Karpas-422 (cell line): ENCODE results near the gene OSBPL10. TPM values are rescaled to one million over a fixed set of nuclear protein-coding genes. Genes with fewer than 3 reads are reported as not detected.
A peak's percentile ranks its signal among the peaks of the same experiment; 100 is the strongest.

Experiments used
- DNase-seq: peaks from one replicate; pipeline ENCODE4 v3.0.0-alpha.2; 2015
- H2AFZ ChIP-seq: fragments of 200-600 bp; sonication (generic); 2 replicates; pipeline ENCODE4 v1.6.1; 2014; ENCODE audit warnings: antibody characterized with exemption, low read length, mixed read lengths
- H3K27ac ChIP-seq: fragments of 200-600 bp; sonication (generic); 2 replicates; pipeline ENCODE4 v1.5.1; 2014; ENCODE audit warnings: mild to moderate bottlenecking, low read length, moderate library complexity
- H3K27me3 ChIP-seq: fragments of 200-600 bp; sonication (generic); 2 replicates; pipeline ENCODE4 v1.6.1; 2014; ENCODE audit warnings: low read length, mixed read lengths
- H3K36me3 ChIP-seq: fragments of 200-600 bp; sonication (generic); 2 replicates; pipeline ENCODE4 v1.6.1; 2014; ENCODE audit warnings: low read length, mixed read lengths; ENCODE audit not compliant: insufficient read depth
- H3K4me1 ChIP-seq: fragments of 200-600 bp; sonication (generic); 2 replicates; pipeline ENCODE4 v1.6.1; 2014; ENCODE audit warnings: mild to moderate bottlenecking, low read length, mixed read lengths
- H3K4me2 ChIP-seq: fragments of 200-600 bp; sonication (generic); 2 replicates; pipeline ENCODE4 v1.6.1; 2014; ENCODE audit warnings: low read length, low read depth, mild to moderate bottlenecking; ENCODE audit not compliant: poor library complexity, severe bottlenecking
- H3K4me3 ChIP-seq: fragments of 200-600 bp; sonication (generic); 2 replicates; pipeline ENCODE4 v1.5.1; 2014; ENCODE audit warnings: mild to moderate bottlenecking, antibody characterized with exemption, low read length, mixed read lengths
- H3K79me2 ChIP-seq: fragments of 200-600 bp; sonication (generic); 2 replicates; pipeline ENCODE4 v1.6.1; 2014; ENCODE audit warnings: mild to moderate bottlenecking, low read length, mixed read lengths
- H3K9ac ChIP-seq: fragments of 200-600 bp; sonication (generic); 2 replicates; pipeline ENCODE4 v1.6.0; 2014; ENCODE audit warnings: low read length
- H3K9me2 ChIP-seq: fragments of 200-600 bp; sonication (generic), shearing (Covaris generic); replicated peaks from 2 replicates; pipeline ENCODE4 v1.6.0; 2014; ENCODE audit warnings: mild to moderate bottlenecking, low read length, moderate library complexity; ENCODE audit not compliant: insufficient read depth
- H3K9me3 ChIP-seq: fragments of 300-700, 200-600 bp; sonication (generic); 2 replicates; pipeline ENCODE4 v1.6.1; 2014; ENCODE audit warnings: low read length, mixed read lengths
- H4K20me1 ChIP-seq: fragments of 200-600 bp; sonication (generic); 2 replicates; pipeline ENCODE4 v1.6.1; 2014; ENCODE audit warnings: mild to moderate bottlenecking, antibody characterized with exemption, low read length, low read depth; ENCODE audit not compliant: insufficient read depth
- total RNA-seq: library from RNA; depleted of rRNA; stranded (reverse); fragments of >200 nt; shearing (Covaris generic); gene quantifications from 2 replicates; pipeline ENCODE4 v1.2.3, GENCODE V29; 2014; ENCODE audit warnings: low replicate concordance

Gene OSBPL10
- total RNA-seq, 1 experiment from 2014 or later = 87.0 TPM

DNA sequence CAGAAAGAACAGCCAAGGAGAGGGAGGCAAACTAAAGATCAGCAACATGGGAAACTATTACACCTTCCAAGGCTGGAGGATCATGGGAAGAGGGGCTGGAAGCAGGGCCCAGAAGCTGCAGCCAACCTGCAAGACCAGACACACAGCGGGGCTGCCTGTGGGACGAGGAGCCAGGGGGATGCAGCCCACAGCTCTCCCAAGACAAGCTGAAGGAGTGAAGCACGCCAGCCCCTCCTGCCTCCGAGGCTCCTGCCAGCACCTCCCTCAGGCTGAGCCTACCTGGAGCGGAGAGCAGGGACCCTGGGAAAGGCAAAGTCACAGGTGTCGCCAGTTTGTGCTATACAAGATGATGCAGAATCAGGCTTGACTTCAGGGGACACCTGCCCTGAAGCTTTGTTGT, 133.3 kb downstream of the OSBPL10 start:
- Histone ChIP-seq H3K9me3 (no peaks in the 10 kb centered on the region), H2AFZ (no peak overlapping the region), H3K9me2 (no peaks in the 10 kb centered on the region), H3K4me3 (no peak overlapping the region), H4K20me1 (no peaks in the 10 kb centered on the region), H3K27ac (0 out of 2 replicates have a peak overlapping the region, but pooled peaks have one; percentile 6), H3K4me1 (peaks cover 82% of the 10 kb centered on the region), H3K79me2 (peaks cover 98% of the 10 kb centered on the region), H3K27me3 (no peaks in the 10 kb centered on the region), H3K36me3 (peaks cover 35% of the 10 kb centered on the region), H3K4me2 (peak overlapping the region; percentile 8), H3K9ac (no peak overlapping the region)
- no peak for DNase-seq

DNA sequence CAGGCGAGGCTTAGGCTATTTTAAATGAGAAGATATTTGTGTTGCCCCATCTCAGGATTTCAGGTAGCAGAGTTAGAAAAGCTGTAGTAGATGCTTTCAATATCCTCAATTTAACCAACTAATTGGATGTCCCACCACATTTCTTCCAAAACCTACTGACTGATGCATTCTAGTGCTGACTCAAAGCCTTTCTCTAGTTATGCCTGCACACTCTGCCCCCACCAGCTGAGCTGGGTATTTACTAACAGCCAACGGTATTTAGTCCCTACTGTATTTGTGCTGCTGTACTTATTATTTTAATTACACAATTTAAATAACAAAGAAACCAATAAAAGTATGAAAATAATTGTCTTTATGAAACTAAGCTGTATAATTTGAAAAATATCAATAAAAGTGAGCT, 139.5 kb downstream of the OSBPL10 start:
- Histone ChIP-seq H3K79me2 (peaks cover 97% of the 10 kb centered on the region), H3K27me3 (no peaks in the 10 kb centered on the region), H3K4me3 (no peak overlapping the region), H3K4me1 (peaks cover 54% of the 10 kb centered on the region), H3K9me2 (no peaks in the 10 kb centered on the region), H3K36me3 (peaks cover 9% of the 10 kb centered on the region; the same call in 1 of the 2 replicates), H4K20me1 (no peaks in the 10 kb centered on the region), H2AFZ (no peak overlapping the region), H3K9ac (no peak overlapping the region), H3K27ac (no peak overlapping the region), H3K9me3 (no peaks in the 10 kb centered on the region), H3K4me2 (no peak overlapping the region)
- no peak for DNase-seq

GRCh38 chr3:31840252-31840651, 140.8 kb downstream of the OSBPL10 start:
- no peaks in the 10 kb centered on the region for H4K20me1 ChIP-seq
- H3K27ac ChIP-seq = no peak overlapping the region
- no peak overlapping the region for H3K4me2 ChIP-seq
- H3K36me3 ChIP-seq = peaks cover 11% of the 10 kb centered on the region; the same call in 1 of the 2 replicates
- H3K79me2 ChIP-seq = peaks cover 99% of the 10 kb centered on the region
- H3K27me3 ChIP-seq = no peaks in the 10 kb centered on the region
- H2AFZ ChIP-seq = no peak overlapping the region
- H3K4me1 ChIP-seq = peaks cover 53% of the 10 kb centered on the region
- H3K9ac ChIP-seq = no peak overlapping the region
- H3K9me3 ChIP-seq = no peaks in the 10 kb centered on the region
- no peak for DNase-seq
- H3K4me3 ChIP-seq = no peak overlapping the region
- no peaks in the 10 kb centered on the region for H3K9me2 ChIP-seq

GRCh38 chr3:31839144-31839917, 141.7 kb downstream of the OSBPL10 start:
- peaks cover 14% of the 10 kb centered on the region; the same call in 1 of the 2 replicates for H3K36me3 ChIP-seq
- no peaks in the 10 kb centered on the region for H4K20me1 ChIP-seq
- no peak overlapping the region for H3K4me2 ChIP-seq
- no peak for DNase-seq
- peaks cover 99% of the 10 kb centered on the region for H3K79me2 ChIP-seq
- H3K9me2 ChIP-seq = no peaks in the 10 kb centered on the region
- no peak overlapping the region for H3K9ac ChIP-seq
- no peaks in the 10 kb centered on the region for H3K27me3 ChIP-seq
- H3K9me3 ChIP-seq = no peaks in the 10 kb centered on the region
- H3K4me3 ChIP-seq = no peak overlapping the region
- no peak overlapping the region for H2AFZ ChIP-seq
- H3K27ac ChIP-seq = peak overlapping the region; percentile 9; the same call in 1 of the 2 replicates
- H3K4me1 ChIP-seq = peaks cover 59% of the 10 kb centered on the region

- Histone ChIP-seq H3K27ac (peak overlapping the region; percentile 48), H3K9ac (no peak overlapping the region), H3K4me2 (no peak overlapping the region)
These were observed 144.7 kb downstream of the OSBPL10 start for GRCh38 chr3:31836131-31837075.

DNA sequence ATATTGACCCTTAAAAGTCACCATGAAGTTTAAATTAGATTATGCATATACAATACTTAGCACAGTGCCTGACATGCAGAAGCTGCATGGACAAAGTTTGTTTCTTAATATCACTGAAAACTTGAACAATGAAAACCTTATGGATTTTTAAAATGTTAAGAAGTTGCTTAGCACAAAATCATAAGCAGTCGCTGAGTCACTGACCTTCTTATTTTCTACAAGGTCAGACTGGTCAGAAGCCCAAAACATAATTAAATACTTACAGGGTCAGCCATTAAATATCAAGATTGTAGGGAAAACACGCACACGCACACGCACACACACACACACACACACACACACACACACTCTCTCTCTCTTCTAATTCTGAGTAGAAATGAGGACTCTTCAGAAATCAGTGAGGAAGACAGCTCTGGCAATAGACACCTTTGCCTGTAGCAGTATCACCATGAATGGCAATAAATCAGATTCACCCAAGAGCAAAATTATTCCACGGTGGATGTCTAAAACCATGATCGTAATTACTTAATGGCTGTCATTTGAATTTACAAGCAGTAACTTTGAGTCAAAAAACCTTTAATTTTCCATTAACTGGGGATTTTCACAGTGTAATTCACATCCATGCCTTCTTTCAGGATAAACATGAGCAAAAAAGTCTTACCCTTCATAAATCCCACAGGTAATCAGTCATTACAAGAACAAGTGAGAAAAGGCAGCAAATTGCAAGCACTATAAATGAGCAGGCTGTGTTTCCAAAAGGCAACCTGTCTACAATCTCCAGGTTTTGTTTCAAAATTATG, 147.5 kb downstream of the OSBPL10 start:
- Histone ChIP-seq H3K27ac (peak overlapping the region; percentile 46; the same call in 1 of the 2 replicates), H3K36me3 (peaks cover 30% of the 10 kb centered on the region), H3K4me2 (no peak overlapping the region), H3K4me1 (peaks cover 54% of the 10 kb centered on the region), H3K4me3 (no peak overlapping the region), H2AFZ (no peak overlapping the region), H3K9me3 (no peaks in the 10 kb centered on the region), H4K20me1 (no peaks in the 10 kb centered on the region; the same call in 1 of the 2 replicates), H3K79me2 (peaks cover 97% of the 10 kb centered on the region), H3K9me2 (no peaks in the 10 kb centered on the region), H3K27me3 (no peaks in the 10 kb centered on the region), H3K9ac (no peak overlapping the region)
- DNase-seq = no peak

More at GRCh38 chr3:31836131-31837075, 144.7 kb downstream of the OSBPL10 start:
- Histone ChIP-seq H3K4me3 (no peak overlapping the region), H2AFZ (no peak overlapping the region), H3K36me3 (peaks cover 13% of the 10 kb centered on the region), H3K9me3 (no peaks in the 10 kb centered on the region), H3K27me3 (no peaks in the 10 kb centered on the region), H3K79me2 (peaks cover 99% of the 10 kb centered on the region), H3K9me2 (no peaks in the 10 kb centered on the region), H4K20me1 (no peaks in the 10 kb centered on the region), H3K4me1 (peaks cover 68% of the 10 kb centered on the region)
- no peak for DNase-seq

DNA sequence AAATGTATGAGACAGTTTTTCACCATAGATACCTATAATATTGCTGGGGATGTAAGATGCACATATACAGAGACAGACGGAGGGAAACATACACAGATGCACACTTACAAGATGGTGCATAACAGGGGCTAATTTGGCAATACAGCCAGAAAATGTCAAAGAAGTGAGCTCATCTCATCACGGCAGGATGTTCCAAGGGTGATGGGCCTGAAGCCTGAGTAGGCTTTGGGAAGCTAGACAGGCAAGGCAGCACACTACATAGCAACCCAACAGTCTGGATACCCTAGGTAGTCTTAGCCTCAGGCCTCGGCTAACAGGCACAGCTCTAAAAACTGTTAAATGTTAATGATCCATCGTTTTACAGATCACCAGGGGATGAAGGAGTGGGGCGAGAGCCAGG, 148.5 kb downstream of the OSBPL10 start:
- no peak overlapping the region for H3K9ac ChIP-seq
- H4K20me1 ChIP-seq = no peaks in the 10 kb centered on the region; the same call in 1 of the 2 replicates
- DNase-seq = no peak
- H3K4me1 ChIP-seq = peaks cover 45% of the 10 kb centered on the region
- no peak overlapping the region for H3K27ac ChIP-seq
- no peak overlapping the region for H3K4me2 ChIP-seq
- H3K9me3 ChIP-seq = no peaks in the 10 kb centered on the region
- peaks cover 33% of the 10 kb centered on the region for H3K36me3 ChIP-seq
- H3K9me2 ChIP-seq = no peaks in the 10 kb centered on the region
- H3K4me3 ChIP-seq = no peak overlapping the region
- H3K79me2 ChIP-seq = peaks cover 97% of the 10 kb centered on the region
- H2AFZ ChIP-seq = no peak overlapping the region
- no peaks in the 10 kb centered on the region for H3K27me3 ChIP-seq
